Stimulated activated naive CD4-positive, alpha-beta T cell treated with Interleukin-2 at 50 U/mL for 16 hours (primary cell): ENCODE data around the gene OR4M1.
"Not testable (repeated sequence)": the region's sequence is repeated elsewhere in the genome, so short reads cannot be mapped to it uniquely, and the experiment has no call there.

ENCODE experiments used
- DNase-seq: peaks from one replicate; lab custom pipeline; 2025; lab: John Stamatoyannopoulos, UW

OR4M1 gene

GRCh38 chr14:19823178-19823577 is 49.9 kb downstream of the OR4M1 start:
- no peak for DNase-seq

- no peak for DNase-seq
These were observed 50.5 kb downstream of the OR4M1 start for GRCh38 chr14:19823765-19824164.

GRCh38 chr14:19827626-19828244 is 54.4 kb downstream of the OR4M1 start:
- DNase-seq, result not testable (repeated sequence)

- DNase-seq, result no peak
These were observed 55.0 kb downstream of the OR4M1 start for GRCh38 chr14:19828314-19828713.
